OCI-M2 (cell line): ENCODE data around the gene IP6K1.
"Not testable (repeated sequence)": the region's sequence is repeated elsewhere in the genome, so short reads cannot be mapped to it uniquely, and the experiment has no call there.

Source experiments
- DNase-seq: peaks from one replicate; lab custom pipeline; 2025; ENCODE audit not compliant: unreplicated experiment; lab: John Stamatoyannopoulos, UW

The IP6K1 gene

GRCh38 chr3:49786357-49787181 lies at the start of gene IP6K1:
Gene IP6K1, minus strand, starts transcription at chr3:49786542. Its CDS starts 38,502 bp downstream, at chr3:49748040.
- peak; percentile 93 for DNase-seq

DNA sequence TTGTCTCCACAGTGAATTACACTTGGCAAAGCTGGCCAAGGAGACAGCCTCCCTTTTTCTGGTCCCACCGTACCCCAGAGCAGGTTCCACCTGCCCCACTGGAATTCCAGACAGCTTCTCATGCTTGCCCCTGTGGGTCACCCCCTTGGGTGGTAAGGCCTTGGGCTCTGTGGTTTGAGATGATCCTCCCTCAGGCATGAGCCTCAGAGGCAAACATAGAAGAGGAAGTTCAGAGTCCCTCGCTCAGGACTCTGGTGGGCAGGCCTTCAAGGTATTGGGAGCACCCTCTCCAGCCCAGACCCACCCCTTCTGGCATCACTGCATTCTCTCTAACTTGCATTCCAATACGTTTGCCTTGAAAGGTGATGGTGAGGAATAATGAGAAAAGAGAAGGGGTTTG lies 45.0 kb upstream of the IP6K1 start:
- no peak for DNase-seq

DNA sequence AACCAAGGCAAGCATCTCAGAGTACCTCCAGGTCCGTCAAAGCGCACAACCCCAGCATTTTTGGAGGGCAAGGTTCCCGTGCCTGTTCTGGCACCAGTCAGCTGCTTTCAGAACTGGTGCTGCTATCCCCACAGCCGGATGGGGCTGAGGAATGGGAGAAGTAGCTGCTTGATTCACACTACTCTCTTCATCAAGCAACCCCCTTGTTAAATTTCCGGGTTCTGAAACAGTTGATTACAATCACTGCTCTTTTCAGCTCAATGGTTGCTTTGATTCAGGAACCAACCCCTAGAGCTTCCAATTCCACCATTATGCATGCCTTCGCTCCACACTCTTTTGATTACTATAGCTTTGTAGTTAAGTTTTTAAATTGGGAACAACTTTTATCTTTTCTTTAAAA lies 39.7 kb upstream of the IP6K1 start:
- no peak for DNase-seq

DNA sequence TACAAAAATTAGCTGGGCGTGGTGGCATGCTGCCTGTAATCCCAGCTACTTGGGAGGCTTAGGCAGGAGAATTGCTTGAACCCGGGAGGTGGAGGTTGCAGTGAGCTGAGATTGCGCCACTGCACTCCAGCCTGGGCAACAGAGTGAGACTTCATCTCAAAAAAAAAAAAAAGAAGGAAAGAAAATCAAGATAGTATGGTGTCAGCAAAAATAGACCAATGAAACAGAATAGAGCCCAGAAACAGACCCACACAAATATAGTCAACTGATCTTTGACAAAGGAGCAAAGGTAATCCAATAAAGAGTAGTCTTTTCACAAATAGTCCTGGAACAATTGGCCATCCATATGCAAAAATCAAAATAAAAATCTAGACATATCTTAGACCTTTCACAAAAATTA lies 36.8 kb upstream of the IP6K1 start:
- DNase-seq = not testable (repeated sequence)

- DNase-seq = no peak
These were observed 27.3 kb upstream of the IP6K1 start, which contains the start of gene UBA7 for GRCh38 chr3:49813497-49814174. Gene UBA7, minus strand, starts transcription at chr3:49813953. Its CDS starts 166 bp downstream, at chr3:49813787.

DNA sequence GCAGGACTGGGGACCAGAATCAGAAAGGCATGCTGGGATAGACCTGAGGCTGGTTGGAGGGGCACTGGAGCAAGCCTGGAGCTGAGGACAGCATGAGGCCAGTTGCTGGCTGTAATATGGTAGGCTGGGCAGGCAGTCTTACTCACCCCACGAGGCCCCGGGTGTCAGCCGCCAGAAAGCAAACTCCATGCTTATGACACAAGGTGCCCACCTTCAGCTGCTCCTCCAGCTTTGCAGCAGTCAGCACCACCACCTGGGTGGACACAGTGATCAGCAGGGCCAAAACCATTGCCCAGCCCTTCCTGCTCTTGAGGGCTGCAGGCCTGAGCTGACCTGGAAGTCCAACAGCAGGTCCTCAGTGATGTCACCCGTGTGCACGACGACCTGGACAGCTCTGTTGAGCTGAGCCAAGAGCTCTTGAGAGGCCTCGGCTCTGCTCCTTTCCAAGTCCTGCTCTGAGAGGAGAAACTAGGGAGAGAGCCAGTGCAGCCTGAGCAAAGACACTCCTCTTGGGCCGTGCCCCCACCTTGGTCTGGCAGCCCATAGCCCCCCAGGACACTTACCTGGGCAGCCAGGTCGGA lies 26.7 kb upstream of the IP6K1 start:
- no peak for DNase-seq

DNA sequence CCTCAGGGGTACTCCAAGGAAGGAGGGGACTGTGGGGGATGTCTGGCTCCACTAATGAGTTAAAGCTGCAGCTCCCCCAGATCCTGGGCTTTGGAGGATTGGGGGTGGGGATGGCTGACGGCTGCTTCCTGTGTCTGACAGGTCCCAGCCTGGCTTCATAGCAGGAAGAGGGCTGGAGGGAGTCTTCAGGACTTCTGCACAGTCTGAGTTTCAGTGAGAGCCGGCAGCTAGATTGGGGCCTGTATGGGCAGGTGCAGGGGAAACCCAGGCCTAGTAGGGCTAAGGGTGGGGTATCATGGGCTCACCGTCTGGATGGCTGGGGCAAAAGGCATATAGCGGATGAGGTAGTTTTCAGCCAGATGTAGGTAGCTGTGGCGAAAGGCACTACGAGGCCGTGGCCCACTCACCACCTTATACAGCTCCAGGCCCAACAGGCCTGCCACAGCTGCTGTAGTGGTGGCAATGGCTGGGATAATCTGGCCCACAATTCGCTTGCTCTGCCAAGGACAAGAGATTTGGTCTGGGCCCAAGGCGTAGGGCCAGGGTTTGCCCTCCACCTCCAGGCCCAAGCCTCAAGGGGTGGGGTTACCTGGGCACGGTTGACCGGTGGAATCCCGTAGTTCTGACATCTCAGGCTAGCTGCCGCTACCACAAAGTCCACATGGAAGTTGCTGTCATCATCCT lies 21.2 kb upstream of the IP6K1 start:
- no peak for DNase-seq

DNA sequence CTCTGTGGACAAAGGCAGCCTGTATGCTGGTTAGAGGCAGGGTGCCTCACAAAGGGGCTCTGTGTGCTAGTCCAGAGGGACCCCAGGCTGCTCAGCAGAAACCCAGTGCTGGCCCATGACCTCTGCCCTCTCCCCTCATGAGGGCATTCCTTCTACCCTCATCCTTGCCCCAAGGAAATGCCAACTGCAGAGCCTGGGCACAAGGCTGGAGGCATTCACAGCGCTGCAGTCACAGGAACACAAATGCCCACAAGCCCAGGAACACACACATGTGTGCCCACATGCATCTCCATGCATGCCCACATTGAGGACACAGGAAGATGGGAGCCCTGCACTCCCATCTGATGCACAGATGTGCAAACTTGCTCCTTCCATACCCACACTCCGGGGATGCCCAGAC lies 20.5 kb upstream of the IP6K1 start:
- DNase-seq = no peak

DNA sequence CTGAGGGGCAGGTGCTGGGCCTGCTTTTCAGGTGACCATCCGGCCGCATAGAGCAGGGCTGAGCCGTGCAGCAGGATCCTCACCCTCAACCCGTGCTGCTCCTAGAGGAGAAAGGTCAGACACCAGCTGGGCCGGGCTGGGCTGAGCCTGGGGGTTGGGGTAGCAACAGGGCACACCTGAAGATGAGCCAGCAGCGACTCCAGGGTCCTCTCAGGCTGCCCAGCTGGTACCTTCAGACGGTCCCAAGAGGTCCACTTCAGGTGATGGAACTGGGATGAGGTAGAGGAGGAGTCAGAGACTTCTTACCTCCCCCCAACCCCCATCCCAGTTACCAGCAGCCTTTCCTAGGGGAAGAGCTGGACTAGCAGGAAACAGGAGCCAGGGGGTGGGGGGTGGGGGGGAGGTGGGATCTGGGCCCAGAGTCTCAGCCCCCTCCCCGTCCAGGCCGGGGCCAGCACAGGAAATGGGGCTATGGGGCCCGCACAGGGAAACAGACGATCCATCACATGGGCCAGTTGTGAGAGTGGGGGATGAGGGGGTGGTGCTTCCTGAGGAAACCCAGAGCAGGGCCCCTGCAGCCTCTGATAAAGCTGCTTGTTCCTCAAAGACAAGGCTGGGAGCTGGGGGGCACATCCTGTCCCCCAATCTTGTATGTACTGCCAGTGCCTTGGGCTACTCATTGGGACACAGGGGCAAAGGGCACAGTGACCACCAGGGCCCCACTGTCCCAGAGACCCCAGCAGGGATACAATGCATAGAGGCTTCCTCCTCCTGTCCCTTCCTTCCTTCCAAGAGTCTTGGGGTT lies 19.8 kb upstream of the IP6K1 start:
- peak; percentile 60 for DNase-seq

GRCh38 chr3:49805367-49805782 lies 19.0 kb upstream of the IP6K1 start:
- DNase-seq = peak; percentile 43

DNA sequence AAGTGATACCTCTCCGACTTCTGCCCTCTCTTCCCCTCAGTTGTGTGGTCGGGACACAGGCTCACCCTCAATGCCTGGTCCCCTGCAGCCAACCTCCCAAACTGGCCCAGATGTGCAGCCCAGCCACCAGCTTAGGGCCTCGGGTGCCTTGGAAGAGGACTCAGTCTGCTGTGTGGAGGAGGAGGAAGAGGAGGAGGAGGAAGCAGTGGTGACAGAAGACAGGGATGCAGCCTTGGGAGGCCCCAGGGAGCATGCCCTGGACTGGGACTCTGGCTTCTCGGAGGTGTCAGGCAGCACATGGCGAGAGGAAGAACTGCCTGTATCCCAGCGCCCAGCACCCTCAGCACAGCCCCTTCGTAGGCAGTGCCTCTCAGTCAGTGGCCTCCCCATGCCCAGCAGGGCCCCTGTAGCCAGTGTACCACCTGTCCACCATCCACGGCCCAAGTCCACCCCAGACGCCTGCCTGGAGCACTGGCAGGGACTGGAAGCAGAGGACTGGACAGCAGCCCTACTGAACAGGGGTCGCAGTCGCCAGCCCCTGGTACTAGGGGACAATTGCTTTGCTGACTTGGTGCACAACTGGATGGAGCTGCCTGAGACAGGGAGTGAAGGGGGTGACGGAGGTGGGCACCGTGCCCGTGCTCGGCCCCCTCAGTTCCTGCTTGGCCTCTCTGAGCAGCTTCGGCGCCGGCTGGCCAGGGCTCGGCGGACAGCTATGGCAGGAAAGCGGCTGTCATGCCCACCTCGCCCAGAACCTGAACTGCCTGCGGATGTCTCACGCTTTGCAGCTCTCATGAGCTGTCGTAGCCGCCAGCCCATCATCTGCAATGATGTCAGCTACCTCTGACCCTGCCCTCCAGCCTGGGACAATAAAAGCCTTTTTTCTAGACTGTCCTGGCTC lies 18.0 kb upstream of the IP6K1 start:
- no peak for DNase-seq

- DNase-seq = peak; percentile 52
These were observed 17.3 kb upstream of the IP6K1 start for GRCh38 chr3:49803465-49804140.

DNA sequence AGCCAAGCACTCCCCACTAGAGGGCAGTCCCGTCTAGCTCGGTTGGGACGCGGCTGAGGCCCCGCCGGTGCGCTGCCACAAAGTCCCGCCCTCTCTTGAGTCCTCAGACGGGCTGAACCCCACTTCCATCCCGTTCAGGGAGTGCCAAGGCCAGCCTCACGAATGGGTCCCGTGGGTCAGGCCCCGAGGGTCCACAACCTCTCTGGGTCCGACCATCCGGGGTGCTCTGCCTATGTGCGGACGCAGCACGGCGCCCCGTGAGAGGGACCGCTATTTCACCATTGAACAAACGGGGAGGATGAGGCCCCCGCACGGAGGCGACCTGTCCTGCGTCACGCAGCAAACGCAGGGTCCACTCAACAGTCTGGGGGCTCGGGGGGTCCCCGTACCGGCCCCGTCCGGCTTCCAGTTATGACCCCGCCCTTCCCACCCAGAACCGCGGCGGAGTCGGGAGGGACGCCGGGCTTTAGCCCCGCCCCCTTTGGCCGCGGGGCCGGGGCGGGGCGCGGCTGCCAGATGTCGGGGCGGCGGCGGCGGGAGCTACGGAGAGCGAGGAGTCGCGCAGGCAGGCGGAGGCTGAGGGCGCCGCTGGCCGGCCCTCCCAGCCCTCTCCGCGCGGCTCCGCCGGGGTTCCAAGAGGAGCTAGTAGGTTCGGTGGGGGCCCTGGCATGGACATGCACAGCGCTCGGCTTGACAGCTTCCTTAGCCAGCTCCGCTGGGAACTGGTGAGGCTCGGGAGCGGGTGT lies 16.6 kb upstream of the IP6K1 start, which contains the start of gene INKA1:
Gene INKA1, plus strand, starts transcription at position 543 of the 746 bp plus-strand sequence. Its CDS starts 132 bp downstream, at position 675.
- DNase-seq = peak; percentile 40

DNA sequence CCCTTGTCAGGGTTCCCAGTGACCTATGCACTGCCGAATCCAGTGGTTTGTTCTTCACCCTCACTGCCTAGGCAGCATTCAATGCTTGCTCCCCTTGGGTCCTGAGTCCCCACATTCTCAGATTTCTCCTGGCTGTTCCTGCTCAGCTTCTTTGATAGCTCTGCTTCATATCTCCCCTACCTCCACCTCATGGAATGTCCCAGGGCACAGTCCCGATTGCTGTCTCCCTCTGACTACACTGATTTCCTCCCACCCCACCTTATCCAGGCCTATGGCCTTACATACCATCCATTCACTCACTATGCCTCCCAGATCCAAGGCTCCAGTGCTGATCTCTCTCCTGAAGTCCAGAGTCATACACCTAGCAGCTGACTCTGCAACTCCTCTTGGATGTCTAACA lies 14.8 kb upstream of the IP6K1 start:
- no peak for DNase-seq

DNA sequence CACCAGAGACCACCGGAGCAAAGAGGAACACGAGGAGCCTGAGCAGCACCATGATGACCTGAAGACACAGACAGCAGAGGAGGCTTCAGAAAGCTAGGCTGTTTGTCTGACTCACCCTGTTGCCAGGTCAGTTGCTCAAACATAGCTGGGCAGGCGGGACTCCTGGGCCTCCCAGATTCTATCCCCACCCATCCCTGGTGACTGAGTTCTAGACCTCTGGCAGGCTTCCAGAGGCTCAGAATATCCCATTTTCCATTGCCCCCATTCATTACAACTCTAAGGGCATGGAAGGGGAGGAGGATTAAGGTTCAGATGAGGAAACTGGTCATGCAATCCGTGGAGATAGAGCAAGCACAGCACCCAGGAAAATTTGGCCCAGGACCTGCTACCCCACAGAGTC lies 13.4 kb upstream of the IP6K1 start, which contains the start of gene CDHR4:
Gene CDHR4, minus strand, starts transcription at position 113 of the 400 bp plus-strand sequence. Its CDS starts 61 bp downstream, at position 52.
- DNase-seq = no peak

GRCh38 chr3:49799105-49799504 lies 12.8 kb upstream of the IP6K1 start:
- no peak for DNase-seq

- DNase-seq = no peak
These were observed 8.9 kb upstream of the IP6K1 start for GRCh38 chr3:49794926-49795905.
